Measurements from ENCODE around the gene NPM3.
"Not testable (repeated sequence)": the region's sequence is repeated elsewhere in the genome, so short reads cannot be mapped to it uniquely, and the experiment has no call there.

Gene NPM3

GRCh38 chr10:101803511-101803910 is 20.3 kb upstream of the NPM3 start:
- DNase-seq (ENCODE audit: low spot score), result no peak

DNA sequence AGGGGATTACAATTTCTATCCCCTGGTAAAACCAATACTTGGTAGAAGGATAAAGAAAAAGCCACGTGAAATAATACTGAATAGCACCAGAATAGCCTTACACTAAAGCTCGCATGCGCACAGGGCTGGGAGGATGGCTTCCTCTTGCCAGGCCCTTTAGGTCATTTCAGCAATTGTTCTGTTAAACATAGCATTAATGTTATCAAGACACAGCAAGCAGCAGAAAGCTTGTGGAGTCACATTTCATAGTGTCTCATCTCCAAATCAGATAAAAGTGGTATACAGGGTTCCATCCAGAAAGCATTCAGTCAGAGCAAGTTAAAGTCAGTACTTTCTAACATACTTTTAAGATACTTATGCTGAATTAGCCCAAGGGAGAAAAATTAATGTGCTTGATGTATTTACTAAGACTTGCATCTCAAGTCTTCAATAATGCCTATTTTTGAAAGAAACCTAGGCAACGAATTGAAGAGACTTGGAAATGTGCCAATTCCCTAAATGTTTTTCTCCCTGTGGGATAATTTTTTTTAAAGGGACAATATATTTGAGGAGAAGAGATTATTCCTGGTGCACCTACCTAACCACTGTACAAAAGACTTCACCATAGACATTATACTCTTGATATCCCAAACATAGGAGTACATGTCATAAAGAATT is 14.3 kb upstream of the NPM3 start:
- DNase-seq (ENCODE audit: low spot score), result no peak

DNA sequence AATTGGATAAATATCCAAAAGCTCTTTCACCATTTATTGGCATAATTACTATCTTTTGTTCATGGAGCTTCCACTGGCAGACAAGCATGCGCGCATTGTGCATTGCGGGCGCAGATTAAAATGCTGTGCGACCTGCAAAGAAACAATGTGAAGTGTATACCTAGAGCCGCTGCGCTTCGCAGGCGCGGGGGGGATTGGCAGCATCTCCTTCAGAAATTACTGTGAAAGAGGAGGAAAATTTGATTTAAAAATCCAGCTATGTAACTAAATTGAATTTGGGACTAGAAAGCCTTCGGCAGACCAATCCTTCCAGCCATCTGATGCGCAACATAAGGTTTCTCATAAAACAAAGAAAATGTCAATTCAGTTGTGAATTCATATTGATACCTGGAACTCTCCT is 10.3 kb upstream of the NPM3 start:
- DNase-seq (ENCODE audit: low spot score), result no peak

GRCh38 chr10:101789686-101790085 is 6.4 kb upstream of the NPM3 start:
- no peak for DNase-seq (ENCODE audit: low spot score)

DNA sequence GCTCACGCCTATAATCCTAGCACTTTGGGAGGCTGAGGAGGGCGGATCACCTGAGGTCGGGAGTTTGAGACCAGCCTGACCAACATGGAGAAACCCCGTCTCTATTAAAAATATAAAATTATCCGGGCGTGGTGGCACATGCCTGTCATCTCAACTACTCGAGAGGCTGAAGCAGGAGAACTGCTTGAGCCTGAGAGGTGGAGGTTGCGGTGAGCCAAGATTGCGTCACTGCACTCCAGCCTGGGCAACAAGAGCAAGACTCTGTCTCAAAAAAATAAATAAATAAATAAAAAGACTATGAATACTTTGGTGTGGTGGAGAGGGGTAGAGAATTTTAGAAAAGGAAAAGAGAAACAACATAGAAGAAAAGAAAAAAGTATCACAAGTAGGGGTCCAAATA is 6.0 kb upstream of the NPM3 start:
- DNase-seq (ENCODE audit: low spot score), result not testable (repeated sequence)

- no peak for DNase-seq (ENCODE audit: low spot score)
Observed at GRCh38 chr10:101785801-101786200, 2.6 kb upstream of the NPM3 start.

- no peak for DNase-seq (ENCODE audit: low spot score)
Observed at GRCh38 chr10:101784558-101784957, 1.3 kb upstream of the NPM3 start.

GRCh38 chr10:101783736-101784118 is 481 bp upstream of the NPM3 start:
- peak; percentile 20 for DNase-seq (ENCODE audit: low spot score)

- DNase-seq (ENCODE audit: low spot score), result no peak
Observed at GRCh38 chr10:101781984-101782810, 1.0 kb downstream of the NPM3 start.

- DNase-seq (ENCODE audit: low spot score), result no peak
Observed at GRCh38 chr10:101781655-101781983, 1.6 kb downstream of the NPM3 start.

- DNase-seq (ENCODE audit: low spot score), result peak; percentile 55
Observed at GRCh38 chr10:101780818-101781654, 2.2 kb downstream of the NPM3 start.

GRCh38 chr10:101780187-101780817 is 2.9 kb downstream of the NPM3 start:
- no peak for DNase-seq (ENCODE audit: low spot score)

DNA sequence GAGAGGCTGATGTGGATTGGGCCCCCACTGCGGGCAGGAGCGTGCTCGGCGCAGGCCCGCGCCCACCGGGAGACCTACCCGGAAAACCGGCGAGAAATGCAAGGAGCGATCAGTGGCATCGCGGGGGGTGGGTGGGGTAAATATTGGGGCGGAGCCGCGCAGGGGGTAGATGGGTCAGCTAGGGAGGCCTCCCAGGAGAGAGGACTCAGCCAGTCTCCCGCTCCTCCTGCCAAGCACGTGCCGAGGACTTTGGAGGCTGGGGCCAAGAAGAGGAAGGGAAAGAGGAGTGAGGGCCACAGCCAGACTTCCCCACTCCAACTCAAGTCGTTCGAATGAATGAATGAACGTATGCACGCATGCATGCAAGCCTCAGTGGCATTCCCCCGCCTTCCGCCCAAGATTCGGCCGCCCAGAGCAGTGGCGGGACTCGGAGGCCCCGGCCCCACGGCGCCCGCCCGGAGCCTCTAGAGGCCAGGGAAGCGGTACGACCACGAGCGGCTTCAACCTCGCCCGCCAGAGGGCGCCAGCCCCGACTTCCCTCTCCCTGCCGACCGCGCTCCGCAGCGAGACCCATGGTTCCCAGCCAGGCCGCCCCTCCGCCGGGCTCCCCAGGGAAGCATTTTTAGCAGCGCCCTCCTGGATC is 3.6 kb downstream of the NPM3 start:
- no peak for DNase-seq (ENCODE audit: low spot score)

DNA sequence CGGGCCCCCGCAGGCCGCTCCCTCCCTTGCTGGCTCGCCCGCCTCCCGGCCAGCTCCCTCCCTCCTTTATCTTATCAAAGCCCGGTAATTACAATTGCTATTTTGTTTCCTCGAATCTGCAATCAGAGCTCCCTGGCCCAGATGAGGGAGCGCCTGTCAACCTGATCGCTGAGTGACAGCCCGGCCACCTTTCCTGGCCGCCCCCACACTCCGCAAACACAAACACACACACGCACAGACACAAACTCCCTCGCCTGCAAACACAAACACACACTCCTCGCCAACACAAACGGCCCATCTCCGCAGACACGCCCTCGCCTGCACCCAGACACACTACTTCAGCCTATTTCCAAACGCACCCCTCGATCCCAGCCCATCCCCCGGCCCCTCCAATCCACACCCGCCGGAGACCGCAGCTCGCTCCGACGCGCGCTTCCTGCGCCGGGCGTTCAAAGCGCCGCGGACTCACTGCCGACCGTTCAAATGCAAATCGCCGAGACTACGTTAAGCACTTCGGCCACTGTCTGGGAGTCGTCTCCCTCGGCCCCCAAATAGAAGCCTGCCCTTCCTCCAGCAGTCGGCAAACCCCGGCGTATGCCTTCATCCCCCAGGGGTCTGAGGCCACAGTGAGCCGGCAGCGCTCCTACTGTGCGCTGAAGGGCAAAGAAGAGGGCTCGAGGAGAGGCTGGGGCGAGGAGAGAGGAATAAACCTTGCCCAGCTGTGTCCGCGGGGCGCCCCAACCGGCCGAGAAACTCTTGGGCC is 4.3 kb downstream of the NPM3 start:
- DNase-seq (ENCODE audit: low spot score), result no peak

GRCh38 chr10:101778151-101778780 is 5.0 kb downstream of the NPM3 start:
- DNase-seq (ENCODE audit: low spot score), result no peak

GRCh38 chr10:101777619-101778145 is 5.6 kb downstream of the NPM3 start:
- no peak for DNase-seq (ENCODE audit: low spot score)

DNA sequence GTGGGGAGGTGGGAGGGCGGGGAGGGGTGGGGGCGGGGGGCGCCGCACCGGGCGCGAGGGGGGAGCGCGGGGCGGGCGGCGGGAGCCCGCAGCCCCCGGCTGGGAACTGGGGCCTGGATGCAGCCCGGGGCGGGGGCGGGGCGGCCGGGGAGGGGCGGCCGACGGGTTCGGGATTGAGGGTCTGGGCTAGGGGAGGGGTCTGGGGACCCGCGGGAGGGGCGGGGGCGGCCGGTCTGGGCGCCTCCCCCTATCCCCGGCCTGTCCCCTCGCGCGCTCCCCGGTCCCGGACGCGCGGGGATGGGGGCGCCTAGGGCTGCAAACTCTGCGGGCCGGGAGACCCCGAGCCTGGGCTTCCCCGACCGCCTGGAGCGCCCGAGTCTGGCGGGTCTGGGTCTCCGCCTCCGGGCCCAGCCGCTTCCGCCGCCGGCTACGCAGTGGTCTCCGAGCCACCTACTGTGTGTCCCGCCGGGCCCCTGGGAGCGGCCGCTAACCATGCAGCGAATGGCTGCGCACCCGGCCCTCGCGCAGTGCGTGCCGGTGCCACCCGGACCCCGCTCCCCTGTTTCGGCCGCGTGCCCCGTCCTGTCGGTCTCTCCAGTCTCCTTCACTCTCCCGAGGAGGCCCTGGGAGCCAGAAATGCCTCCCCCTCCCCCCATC is 7.0 kb downstream of the NPM3 start:
- no peak for DNase-seq (ENCODE audit: low spot score)

GRCh38 chr10:101775273-101776160 is 7.7 kb downstream of the NPM3 start, which contains the start of gene FGF8:
TSS of gene FGF8 (minus strand) at chr10:101776114. CDS start at chr10:101775900, 214 bp downstream.
- DNase-seq (ENCODE audit: low spot score), result no peak

Data from LoVo (cell line).